ENCODE results near the gene MAML3.
"Not testable (repeated sequence)": the region's sequence is repeated elsewhere in the genome, so short reads cannot be mapped to it uniquely, and the experiment has no call there.

The MAML3 gene

DNA sequence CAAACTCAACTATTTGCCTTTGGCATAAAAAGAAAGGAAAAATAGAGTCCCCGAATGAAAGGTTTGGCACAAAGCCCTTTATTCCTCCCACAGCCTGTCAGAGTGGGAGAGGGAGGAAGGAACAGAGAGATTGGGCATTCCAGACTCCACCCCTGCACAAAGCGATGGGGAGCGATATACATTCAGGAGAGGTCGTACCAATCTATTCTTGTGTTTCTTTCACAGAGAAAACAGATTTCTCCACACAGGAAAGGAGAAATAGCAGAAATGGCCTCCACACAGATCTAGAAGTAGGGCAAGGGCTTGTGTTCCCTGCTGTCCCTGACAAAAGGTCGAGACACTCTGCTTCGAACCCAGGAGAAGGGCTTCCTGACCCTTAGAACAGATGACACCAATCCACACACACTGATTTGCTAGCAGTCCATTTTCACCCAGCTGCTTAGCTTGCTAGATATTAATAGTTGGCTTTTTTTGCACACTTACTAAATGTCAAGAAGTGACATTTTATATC, 197.4 kb downstream of the MAML3 start:
- no peak for DNase-seq

DNA sequence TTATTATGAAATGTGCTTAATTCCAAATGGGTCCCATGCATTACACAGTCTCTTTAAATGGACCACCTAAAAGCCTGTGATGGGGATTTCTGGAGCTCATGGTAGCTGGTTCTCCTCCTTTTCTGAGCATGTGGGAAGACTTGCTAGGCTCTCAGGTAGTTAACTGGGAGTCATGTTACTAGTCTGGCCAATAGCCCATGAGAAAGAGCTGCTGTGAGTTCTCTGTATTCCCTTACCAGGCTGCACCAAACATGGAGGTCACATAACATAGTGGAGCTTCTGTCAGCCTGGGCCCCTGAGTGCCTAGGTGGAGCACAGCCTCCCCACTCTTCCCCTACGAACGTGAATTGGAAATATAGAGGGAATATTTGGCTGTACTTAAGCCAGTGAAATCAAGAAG, 198.4 kb downstream of the MAML3 start:
- no peak for DNase-seq

DNA sequence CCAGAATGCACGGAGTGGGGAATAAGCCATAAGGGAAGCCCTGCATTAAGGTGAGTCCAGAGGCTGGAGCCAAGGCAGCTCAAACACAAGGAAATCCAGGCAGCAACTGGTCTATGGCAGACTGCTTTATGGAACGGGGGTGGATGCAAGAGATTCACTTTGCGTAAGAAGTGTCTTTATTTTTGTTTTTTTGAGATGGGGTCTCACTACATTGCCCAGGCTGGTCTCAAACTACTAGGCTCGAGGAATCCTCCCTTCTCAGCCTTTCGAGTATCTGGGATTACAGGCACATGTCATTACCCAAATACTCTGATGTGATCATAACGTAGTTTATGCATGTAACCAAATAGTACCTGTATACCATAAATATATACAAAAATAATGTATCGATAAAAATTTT, 199.5 kb downstream of the MAML3 start:
- DNase-seq: no peak

DNA sequence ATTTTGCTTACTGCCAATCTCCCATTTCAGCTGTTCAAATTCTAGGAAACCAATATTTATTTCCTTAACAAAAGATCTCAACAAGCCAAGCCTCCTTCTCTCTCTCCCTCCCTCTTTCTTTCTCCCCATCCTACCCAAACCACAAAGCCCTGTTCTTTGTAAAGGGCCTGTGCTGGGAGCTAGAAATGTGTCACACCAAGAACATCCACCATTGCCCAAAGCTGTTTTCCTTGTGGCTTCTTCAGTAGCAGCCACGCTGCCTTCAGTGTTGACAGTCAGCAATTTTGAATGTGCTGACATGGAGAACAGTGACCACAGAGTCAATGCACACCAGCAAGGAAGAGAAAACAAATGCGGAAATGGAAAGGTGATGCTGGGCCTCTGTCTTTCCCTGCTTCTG, 203.0 kb downstream of the MAML3 start:
- no peak for DNase-seq

DNA sequence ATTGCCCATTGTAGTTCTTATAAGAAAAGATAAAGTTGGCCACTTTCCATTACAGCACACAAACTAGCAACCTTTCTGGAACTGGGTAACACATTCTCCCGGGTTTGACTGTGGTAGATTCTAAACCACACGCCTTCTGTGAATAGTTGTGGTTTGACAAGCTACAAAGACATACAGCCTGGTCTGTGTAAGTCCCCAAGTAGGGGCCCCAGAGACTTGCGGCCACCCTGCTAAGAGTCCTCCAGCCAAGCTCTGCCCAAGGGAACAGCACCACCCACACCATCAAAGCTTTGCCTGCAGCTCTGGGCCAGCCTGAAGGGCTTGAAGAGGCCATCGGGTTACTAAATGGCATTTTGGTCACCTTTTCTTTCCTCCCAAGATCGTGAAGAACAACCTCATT, 203.4 kb downstream of the MAML3 start:
- DNase-seq: no peak

DNA sequence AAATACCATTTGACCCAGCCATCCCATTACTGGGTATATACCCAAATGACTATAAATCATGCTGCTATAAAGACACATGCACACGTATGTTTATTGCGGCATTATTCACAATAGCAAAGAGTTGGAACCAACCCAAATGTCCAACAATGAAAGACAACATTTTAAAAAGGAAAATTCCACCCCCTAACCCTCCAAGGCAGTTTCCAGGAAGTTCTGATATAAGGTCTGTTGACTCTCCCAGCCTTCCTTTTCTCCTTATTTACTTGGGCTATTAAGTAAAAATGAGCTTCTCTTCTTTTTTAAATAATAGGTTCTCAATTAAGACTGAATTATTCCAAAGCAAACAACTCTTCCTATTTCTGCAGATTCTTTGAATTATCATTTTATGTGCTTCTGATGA, 209.1 kb downstream of the MAML3 start:
- not testable (repeated sequence) for DNase-seq

DNA sequence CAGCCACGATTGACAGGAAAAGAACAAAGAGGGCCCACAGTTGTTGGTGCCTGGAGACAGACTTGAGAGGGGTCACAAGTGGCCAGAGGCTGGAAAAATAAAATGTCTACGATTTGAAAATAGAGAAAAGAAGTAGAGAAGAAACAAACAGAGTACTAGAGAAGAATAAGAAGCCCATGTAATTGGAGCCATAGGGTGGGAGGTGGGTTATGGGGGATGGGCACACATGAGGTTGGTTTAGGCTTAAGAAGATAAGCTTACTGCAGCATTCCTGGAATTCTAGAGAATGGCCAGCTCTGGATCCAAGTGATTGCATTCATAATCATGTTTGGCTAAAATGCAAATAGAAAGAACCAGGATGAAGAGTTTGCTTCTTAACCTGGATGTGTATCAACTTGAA, 210.7 kb downstream of the MAML3 start:
- DNase-seq: no peak

DNA sequence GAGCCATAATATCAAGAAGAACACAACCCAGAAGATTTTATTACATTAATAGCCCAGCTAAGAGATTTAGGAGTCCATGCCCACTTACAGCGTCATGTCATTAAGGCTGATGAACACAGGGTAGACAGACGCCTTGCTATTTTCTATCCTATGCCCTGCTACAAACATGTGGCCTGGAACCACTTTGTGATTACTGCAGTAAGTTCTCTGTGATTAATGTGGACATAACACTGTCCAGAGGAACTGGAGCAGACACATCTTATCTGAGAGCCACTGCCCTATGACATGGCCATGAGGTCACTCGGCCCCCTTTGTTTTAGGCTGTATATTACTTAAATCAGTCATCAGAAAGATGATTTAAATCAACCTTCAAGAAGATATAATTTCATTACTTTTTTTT, 211.7 kb downstream of the MAML3 start:
- no peak for DNase-seq

DNA sequence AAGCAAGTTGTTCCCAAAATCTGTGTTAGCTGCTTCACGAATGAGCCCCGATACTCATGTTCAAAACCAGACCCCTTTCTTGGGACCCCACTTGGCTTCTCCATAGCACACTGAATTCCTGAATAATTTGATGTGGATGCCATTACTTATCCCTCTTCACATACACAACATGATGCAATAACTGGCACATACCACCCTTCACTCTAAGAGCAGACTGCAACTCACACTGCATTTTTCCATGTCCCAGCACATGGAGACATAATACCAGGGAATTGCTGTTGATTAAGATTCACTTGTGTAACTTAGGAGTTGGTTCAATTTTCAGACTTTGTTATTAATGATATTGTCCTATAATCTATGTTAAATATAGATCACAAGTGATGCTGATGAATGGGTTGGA, 213.4 kb downstream of the MAML3 start:
- DNase-seq: no peak

DNA sequence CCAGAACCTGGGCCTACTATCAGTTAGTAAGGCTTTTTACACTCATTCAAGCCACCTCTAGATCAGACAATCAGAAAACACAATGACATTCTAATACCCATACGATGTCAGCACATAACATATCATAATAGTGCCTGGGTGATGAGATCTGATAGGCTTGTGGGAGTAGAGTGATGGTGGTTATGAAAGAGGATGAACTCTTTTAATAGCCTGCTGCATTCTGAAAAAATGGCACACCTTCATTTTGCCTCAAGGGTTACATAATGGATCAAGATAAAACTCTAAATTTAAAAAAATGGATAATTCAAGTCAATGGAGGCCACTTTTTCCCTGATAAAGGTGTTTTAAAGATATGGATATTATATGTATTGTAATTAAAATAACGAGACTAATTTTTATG, 215.6 kb downstream of the MAML3 start:
- no peak for DNase-seq

DNA sequence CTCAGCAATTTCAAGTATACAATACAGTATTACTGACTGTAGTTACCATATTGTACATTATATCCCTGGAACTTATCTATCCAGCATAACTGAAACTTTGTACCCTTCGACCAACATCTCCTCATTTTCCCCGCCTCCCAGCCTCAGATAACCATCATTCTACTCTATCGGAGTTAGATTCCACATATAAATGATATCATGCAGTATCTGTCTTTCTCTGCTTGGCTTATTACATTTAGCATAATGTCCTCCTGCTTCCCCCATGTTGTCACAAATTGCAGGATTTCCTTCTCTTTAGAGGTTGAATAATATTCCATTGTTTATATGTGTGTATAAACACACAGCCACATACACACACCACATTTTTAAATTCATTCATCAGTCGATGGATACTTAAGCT, 218.1 kb downstream of the MAML3 start:
- no peak for DNase-seq

DNA sequence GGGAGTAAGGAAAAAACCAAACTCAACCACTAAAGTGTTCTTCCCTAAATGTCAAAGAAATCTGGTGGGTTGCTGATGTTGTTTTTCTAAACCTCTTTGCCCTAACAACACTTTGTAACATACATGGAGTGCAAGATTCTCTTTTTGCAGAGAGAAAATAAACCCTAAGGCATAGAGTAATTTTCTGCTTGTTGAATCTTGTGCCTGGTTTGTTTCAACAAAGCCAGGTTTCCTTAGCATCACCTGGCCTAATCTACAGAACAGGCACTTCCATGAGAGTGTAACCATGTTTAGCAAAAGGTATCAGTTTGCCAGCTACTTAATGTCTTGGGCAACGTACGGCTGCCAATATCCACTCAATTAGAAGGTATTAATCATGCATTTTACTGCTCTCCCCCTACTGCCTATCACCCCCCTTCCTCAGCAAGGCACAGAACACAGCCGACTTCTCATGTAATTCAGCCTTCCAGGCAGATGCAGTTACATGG, 219.2 kb downstream of the MAML3 start:
- no peak for DNase-seq

DNA sequence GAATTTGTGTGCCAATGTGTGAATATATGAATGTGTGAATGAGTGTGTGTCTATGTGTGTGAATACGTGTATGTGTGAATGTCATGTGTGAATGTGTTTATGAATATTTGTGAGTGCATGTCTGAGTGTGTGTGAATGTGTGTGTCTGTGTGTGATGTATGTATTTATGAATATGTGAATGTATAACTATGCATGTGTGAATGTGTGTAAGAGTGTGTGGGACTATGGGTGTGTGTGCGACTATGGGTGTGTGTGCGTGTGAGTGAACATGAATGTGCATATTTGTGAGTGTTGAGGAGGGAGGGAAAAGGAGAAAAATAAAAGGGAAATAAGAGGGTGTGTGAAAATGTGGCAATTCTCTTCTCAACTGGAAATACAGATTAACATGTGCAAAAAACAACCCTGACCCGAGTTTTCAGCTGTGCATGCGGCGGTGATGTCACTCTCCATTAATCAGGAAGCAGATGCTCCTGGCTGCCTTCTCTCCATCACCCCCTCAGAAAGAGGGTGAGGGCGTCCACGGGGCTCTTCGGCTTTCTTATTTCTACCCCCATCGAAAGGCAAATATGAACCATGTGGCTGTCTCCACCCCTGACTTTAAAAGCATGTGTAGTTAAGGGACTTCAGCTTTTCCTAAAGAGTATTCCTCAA, 219.8 kb downstream of the MAML3 start:
- no peak for DNase-seq

DNA sequence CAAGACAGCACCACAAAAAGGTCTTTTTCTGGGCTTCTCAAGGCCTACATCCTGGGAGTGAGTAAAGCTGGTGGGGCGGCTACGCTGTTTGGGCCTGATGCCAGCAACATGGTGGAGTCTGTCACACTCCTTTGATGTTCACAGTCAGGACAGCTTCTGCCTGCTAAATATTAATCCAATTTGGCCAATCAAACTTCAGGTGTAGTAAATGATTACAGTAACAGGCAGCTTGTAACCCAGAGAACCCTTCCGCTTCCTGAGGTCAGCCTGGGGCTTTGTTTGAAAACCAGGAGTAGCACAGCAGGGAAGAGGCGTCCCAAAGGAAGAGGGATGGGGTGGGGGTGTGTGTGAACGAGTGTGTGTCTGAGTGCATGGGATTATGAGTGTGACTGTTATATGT, 220.4 kb downstream of the MAML3 start:
- no peak for DNase-seq

DNA sequence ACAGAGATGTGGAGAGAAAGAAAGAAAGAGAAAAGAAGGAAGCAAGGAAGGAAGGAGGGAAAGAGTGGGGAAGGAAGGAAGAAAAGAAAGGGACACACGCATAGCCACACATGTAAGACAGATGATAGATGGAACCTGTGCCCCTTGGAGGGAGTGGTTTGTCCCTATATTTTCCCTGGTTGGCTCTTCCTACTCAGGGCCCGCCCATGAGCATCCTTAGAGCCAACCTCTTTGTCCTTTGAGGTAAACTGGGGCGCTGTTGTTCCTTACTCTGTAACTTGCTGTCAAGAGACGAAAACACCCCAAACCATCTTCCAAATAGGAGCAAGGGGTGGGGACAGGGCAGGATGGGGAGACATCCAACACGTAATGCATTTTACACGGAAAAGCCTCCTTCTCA, 220.9 kb downstream of the MAML3 start:
- DNase-seq: no peak

DNA sequence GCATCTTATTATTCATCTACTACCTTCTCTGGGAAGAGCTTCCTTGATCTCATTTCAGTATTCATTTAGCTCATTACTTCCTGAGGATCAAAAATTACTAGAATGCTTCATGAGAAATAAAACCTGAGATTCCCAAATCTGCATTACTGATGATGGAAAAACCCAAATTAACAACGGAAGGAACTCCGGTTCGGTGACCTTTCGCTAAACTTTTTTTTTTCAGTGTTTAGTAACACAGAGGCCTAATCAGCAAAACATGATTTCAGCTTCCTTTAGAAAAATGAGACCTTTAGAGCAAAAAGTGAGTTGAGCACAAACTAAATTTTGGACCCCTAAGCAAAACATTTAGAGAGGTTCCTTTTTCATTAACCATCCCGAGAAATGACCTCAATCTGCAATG, 229.2 kb downstream of the MAML3 start:
- no peak for DNase-seq

DNA sequence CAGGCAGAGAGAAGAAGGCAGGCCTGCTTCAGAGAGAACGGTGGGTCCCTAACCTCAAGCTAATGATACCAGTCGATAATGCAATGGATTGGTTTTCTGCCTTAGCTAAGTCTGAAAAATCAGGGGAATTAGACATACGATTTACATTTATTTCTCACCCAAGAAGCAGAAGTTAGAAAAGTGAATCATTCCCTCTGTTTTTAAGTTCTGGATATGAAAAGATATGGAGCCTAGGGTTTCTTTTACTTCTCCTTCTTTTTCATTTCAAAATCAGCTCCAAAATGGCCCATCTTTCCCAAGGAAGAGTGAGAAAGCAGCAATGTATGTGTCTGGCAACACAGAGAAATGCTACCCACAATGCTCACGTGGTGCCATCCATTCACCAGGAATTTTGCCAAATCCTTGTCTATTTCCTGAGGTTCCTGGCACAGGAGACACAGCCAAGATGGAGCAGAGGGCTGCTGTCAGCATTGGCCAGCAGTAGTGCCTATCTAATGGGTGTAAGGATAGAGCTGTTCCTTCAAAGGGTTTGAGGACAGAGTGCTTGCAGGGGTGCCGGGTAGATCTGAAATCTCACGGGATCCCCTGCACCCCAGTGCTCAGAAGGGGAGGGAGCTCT, 231.5 kb downstream of the MAML3 start:
- DNase-seq: peak in 1 of 2 experiments; percentile 46

DNA sequence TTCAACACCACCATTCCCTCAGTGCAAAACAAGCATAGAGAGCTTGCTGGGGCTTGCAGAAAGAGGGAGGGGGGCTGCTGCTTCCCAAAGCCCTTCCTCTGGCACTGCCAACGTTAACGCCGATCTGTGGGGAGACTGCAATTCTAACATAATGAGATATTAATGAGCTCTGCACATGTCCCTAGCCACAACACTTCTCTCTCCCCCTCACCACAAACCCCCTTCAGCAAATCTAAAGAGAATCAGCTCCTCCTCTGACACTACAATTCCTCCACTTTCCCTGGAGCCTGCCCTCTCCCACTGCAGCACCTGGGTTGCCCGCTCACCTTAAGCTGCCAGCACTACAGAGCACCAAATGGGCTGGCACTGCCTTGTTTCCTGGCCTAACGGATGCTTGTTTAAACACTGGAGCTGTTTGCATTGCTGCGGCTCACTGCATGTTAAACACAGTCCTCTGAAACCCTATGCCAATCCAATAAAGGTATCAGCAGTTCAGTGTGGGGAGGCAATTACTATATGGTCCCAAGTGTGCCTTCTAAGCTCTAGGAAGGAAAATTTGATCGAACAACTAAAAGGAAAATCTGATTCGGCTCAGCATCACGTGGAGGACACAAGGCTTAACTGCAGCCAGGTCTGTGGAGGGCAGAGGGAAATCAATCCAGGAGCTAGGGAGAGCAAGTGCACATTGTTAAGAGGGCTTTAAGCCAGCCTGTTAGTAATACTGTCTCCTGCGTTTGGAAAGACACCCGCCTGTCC, 232.4 kb downstream of the MAML3 start:
- DNase-seq: peak in 1 of 2 experiments; percentile 52

DNA sequence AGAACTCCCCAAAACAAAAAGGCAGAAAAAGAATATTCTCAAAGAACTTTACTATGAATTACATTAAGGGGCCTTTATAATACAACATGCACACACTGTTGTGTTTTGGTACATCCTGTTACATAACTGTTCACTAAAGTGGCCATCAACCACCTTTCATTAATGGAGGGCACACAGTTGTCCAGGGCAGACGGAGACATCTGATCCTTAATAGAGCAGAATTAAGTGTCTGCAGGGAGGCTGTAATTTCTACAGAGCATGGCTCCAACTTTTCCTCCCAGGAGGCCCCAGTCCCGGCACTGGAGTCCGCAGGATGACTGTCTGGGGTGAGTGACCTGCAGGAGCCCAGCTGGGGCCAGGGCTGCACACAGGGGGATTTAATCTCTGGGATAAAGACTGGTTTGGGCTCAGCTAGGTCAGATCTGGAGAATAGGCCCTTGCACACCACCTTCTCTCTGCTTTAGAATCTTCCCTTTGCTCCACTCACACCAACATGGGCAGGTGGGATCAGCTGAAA, 233.4 kb downstream of the MAML3 start:
- peak; percentile 19 to 49 for DNase-seq

DNA sequence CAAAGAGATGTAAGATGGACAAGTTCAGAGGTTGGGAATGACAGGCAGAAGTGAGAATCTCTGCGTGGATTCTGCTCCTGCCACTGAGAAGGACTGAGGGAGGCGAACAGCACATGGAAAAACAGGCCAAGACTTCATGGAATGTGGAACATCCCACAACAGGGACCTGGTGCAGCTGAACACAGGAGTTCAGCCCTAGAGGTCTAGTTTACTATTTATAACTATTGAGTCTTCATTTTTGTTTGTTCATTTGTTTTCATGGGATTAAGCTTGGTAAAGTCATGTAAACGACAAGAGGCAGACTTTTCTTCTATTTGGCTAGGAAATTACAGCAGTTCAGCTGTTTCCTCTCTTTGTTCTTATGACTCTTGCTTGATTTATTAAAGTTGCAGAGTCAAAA, 234.5 kb downstream of the MAML3 start:
- no peak for DNase-seq

DNA sequence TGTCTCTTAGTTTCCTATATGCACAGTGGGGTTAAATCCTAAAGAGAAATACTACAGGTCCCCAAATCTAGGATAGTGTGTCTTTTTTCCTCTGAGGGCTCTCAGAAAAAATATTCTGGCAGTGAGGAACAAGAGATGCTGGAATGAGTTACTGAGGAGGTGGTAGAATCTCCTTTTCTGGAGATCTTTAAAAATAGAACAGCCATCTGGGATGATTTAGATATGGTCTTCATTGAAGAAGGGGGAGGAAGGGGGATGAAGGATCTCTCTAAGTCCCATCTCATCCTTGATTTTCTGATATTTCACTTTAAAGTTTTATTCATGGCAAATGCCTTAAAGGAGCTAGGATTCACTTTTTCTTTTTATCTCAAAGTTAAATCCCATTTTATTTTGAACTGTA, 235.0 kb downstream of the MAML3 start:
- no peak for DNase-seq

DNA sequence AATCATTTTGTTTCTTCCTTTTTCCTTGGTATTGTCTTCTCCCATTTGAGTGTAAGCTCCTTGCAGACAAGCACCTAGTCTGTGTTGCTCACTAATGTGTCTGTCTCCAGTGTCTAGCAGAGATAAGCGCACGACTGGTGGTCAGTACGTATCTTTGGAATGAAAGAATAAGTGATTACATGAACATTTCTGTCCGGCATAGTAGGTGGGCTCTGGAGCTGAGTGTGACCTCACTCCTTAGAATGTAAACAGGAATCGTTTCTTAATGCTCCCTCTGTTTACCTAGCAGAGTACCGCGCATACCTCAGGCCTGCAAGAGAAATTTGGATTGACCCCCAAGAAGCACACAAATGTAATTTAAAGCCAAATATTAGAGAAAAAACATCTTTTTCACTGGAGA, 235.4 kb downstream of the MAML3 start:
- no peak for DNase-seq

DNA sequence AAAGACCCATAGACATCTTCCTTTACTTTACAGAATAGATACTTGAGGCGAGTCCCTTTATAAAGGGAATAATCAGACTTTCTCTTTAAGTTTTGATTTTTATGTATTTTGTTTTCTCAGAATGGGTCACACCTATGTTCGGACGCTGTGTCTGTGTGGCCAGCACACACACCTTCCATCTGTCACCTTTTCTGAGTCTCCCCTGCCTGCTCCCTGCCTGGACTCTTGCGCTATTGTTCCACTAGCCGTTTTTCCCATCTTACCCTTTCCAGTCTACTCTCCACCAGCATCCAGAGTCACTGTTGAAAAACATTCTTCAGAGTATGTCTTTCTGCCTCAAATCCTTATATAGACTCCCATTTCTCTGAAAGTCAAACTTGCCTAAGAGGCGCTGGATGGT, 236.1 kb downstream of the MAML3 start:
- DNase-seq: peak in 1 of 2 experiments; percentile 36

DNA sequence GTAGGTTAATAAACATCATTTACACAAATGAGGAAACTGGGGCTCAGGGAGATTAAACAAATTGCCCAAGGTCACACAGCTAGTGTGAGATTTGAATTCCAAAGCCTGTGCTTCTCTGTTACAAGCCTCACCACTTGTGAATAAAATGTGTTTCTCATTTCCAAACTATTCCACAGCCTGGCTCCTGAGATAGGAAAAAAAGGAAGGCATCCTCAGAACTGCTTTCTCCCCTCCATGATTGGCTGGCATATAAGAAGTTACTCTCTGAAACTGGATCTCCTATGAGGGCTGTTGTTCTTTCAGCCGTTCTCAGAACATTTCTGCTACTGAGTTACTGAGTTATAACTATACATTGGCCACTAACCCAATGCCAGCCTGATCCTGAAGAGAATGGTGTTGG, 237.9 kb downstream of the MAML3 start:
- DNase-seq: no peak
